ENCODE data around the gene PPP1R36.
"Not testable (repeated sequence)": the region's sequence is repeated elsewhere in the genome, so short reads cannot be mapped to it uniquely, and the experiment has no call there.

PPP1R36 gene

DNA sequence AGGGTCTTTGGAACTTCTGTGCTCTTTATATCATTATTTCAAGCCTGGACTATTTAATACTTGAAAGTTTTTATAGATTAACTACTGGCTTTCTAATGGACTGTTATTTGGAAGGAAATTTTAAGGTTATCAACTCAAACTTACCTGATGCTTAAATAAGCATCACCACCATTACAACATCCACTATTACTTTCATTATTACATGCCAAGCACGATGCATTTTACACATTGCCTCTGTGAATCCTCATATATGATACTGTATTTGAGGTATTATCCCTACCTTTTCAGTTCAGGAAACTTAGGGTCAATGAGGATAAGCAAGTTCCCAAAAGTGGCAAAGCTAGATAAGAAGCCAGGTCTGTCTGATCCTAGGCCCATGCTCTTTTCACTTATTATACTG is 32.8 kb upstream of the PPP1R36 start:
- no peak overlapping the region for H3K56ac ChIP-seq (ENCODE audit: low read length)
- H3K27me3 ChIP-seq (ENCODE audit: insufficient read depth, low read length, poor library complexity): no peaks in the 10 kb centered on the region
- H3K9ac ChIP-seq (ENCODE audit: low read length): no peak overlapping the region
- no peak for DNase-seq
- no peak overlapping the region for H2BK15ac ChIP-seq (replicated peaks; ENCODE audit: low read depth)
- no peak overlapping the region for H3K4me2 ChIP-seq (ENCODE audit: low read length)
- peaks cover 41% of the 10 kb centered on the region for H3K79me2 ChIP-seq (ENCODE audit: control insufficient read depth, insufficient read depth, low read length)
- no peaks in the 10 kb centered on the region for H3K4me1 ChIP-seq (ENCODE audit: control insufficient read depth, low read depth, low read length)
- no peak overlapping the region for H3K18ac ChIP-seq (ENCODE audit: low read length)
- H2BK5ac ChIP-seq (ENCODE audit: low read length): no peak overlapping the region
- no CpG with 5 or more reads among the region's 1 CpG for WGBS (ENCODE audit: extremely low coverage, insufficient coverage, low lambda C conversion rate)
- peaks cover 6% of the 10 kb centered on the region for H3K79me1 ChIP-seq (ENCODE audit: low read length)
- H3K36me3 ChIP-seq (ENCODE audit: control insufficient read depth, insufficient read depth, low read length): no peaks in the 10 kb centered on the region
- no peak overlapping the region for H2AK5ac ChIP-seq (ENCODE audit: low read length)
- H4K5ac ChIP-seq (ENCODE audit: low read length): no peak overlapping the region
- H2BK120ac ChIP-seq (ENCODE audit: low read depth, low read length): no peak overlapping the region
- H4K8ac ChIP-seq (ENCODE audit: low read depth, low read length): no peak overlapping the region
- no peak overlapping the region for H3K4me3 ChIP-seq (ENCODE audit: low read length)
- H3K23ac ChIP-seq (ENCODE audit: low read length): no peak overlapping the region
- H3K27ac ChIP-seq (ENCODE audit: low read depth, low read length): no peak overlapping the region
- no peak overlapping the region for H3K4ac ChIP-seq (ENCODE audit: low read depth, low read length)

GRCh38 chr14:64517667-64518066 is 32.1 kb upstream of the PPP1R36 start:
- DNase-seq; H4K8ac ChIP-seq (ENCODE audit: low read depth, low read length); H3K18ac ChIP-seq (ENCODE audit: low read length); H3K79me1 ChIP-seq (ENCODE audit: low read length); H2BK5ac ChIP-seq (ENCODE audit: low read length); H3K4ac ChIP-seq (ENCODE audit: low read depth, low read length); H3K27ac ChIP-seq (ENCODE audit: low read depth, low read length); H3K23ac ChIP-seq (ENCODE audit: low read length); H3K9ac ChIP-seq (ENCODE audit: low read length); H3K27me3 ChIP-seq (ENCODE audit: insufficient read depth, low read length, poor library complexity); H3K4me1 ChIP-seq (ENCODE audit: control insufficient read depth, low read depth, low read length); H3K4me3 ChIP-seq (ENCODE audit: low read length); H3K56ac ChIP-seq (ENCODE audit: low read length); H2AK5ac ChIP-seq (ENCODE audit: low read length); H3K4me2 ChIP-seq (ENCODE audit: low read length); H3K36me3 ChIP-seq (ENCODE audit: control insufficient read depth, insufficient read depth, low read length); H4K5ac ChIP-seq (ENCODE audit: low read length); H2BK15ac ChIP-seq (replicated peaks; ENCODE audit: low read depth); H2BK120ac ChIP-seq (ENCODE audit: low read depth, low read length): not testable (repeated sequence)
- WGBS (ENCODE audit: extremely low coverage, insufficient coverage, low lambda C conversion rate): no CpG with 5 or more reads among the region's 6 CpGs
- peaks cover 37% of the 10 kb centered on the region for H3K79me2 ChIP-seq (ENCODE audit: control insufficient read depth, insufficient read depth, low read length)

DNA sequence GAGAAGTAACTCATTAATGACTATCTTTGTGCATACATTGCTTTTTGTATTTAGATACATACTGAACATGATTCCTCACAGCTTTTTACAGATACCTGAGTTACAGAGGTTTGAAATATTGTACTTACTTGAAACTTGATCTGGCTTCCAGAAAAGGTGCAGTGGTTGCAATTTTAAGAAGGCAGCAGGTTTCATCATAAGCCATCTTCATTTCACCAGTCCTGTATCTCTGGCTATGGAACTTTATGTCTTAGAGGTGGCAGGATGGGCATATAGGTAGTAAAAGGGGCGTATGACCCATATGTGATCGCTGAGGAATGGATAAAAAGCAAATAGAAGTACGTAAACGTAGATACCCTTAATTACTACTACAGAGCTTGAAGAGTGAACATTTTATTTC is 31.5 kb upstream of the PPP1R36 start:
- H2BK5ac ChIP-seq (ENCODE audit: low read length): no peak overlapping the region
- no peak overlapping the region for H3K23ac ChIP-seq (ENCODE audit: low read length)
- H3K36me3 ChIP-seq (ENCODE audit: control insufficient read depth, insufficient read depth, low read length): no peaks in the 10 kb centered on the region
- no CpG with 5 or more reads among the region's 4 CpGs for WGBS (ENCODE audit: extremely low coverage, insufficient coverage, low lambda C conversion rate)
- no peak overlapping the region for H3K9ac ChIP-seq (ENCODE audit: low read length)
- peaks cover 37% of the 10 kb centered on the region for H3K79me2 ChIP-seq (ENCODE audit: control insufficient read depth, insufficient read depth, low read length)
- H2BK15ac ChIP-seq (replicated peaks; ENCODE audit: low read depth): no peak overlapping the region
- no peak overlapping the region for H4K8ac ChIP-seq (ENCODE audit: low read depth, low read length)
- DNase-seq: no peak
- no peak overlapping the region for H4K5ac ChIP-seq (ENCODE audit: low read length)
- no peaks in the 10 kb centered on the region for H3K27me3 ChIP-seq (ENCODE audit: insufficient read depth, low read length, poor library complexity)
- H2BK120ac ChIP-seq (ENCODE audit: low read depth, low read length): no peak overlapping the region
- no peak overlapping the region for H2AK5ac ChIP-seq (ENCODE audit: low read length)
- no peaks in the 10 kb centered on the region for H3K4me1 ChIP-seq (ENCODE audit: control insufficient read depth, low read depth, low read length)
- no peak overlapping the region for H3K4me3 ChIP-seq (ENCODE audit: low read length)
- H3K4me2 ChIP-seq (ENCODE audit: low read length): no peak overlapping the region
- no peak overlapping the region for H3K4ac ChIP-seq (ENCODE audit: low read depth, low read length)
- no peak overlapping the region for H3K56ac ChIP-seq (ENCODE audit: low read length)
- no peak overlapping the region for H3K18ac ChIP-seq (ENCODE audit: low read length)
- H3K79me1 ChIP-seq (ENCODE audit: low read length): peaks cover 7% of the 10 kb centered on the region
- H3K27ac ChIP-seq (ENCODE audit: low read depth, low read length): no peak overlapping the region

- Histone ChIP-seq H2BK120ac (ENCODE audit: low read depth, low read length) (no peak overlapping the region), H3K79me1 (ENCODE audit: low read length) (peaks cover 7% of the 10 kb centered on the region), H3K18ac (ENCODE audit: low read length) (no peak overlapping the region), H3K4me2 (ENCODE audit: low read length) (no peak overlapping the region), H3K23ac (ENCODE audit: low read length) (no peak overlapping the region), H3K36me3 (ENCODE audit: control insufficient read depth, insufficient read depth, low read length) (no peaks in the 10 kb centered on the region), H2BK5ac (ENCODE audit: low read length) (no peak overlapping the region), H4K8ac (ENCODE audit: low read depth, low read length) (no peak overlapping the region), H3K79me2 (ENCODE audit: control insufficient read depth, insufficient read depth, low read length) (peaks cover 27% of the 10 kb centered on the region), H3K4me3 (ENCODE audit: low read length) (no peak overlapping the region), H3K9ac (ENCODE audit: low read length) (no peak overlapping the region), H3K4me1 (ENCODE audit: control insufficient read depth, low read depth, low read length) (no peaks in the 10 kb centered on the region), H3K56ac (ENCODE audit: low read length) (no peak overlapping the region), H3K27me3 (ENCODE audit: insufficient read depth, low read length, poor library complexity) (no peaks in the 10 kb centered on the region), H3K4ac (ENCODE audit: low read depth, low read length) (no peak overlapping the region), H2BK15ac (replicated peaks; ENCODE audit: low read depth) (no peak overlapping the region), H4K5ac (ENCODE audit: low read length) (no peak overlapping the region), H2AK5ac (ENCODE audit: low read length) (no peak overlapping the region), H3K27ac (ENCODE audit: low read depth, low read length) (no peak overlapping the region)
- WGBS (ENCODE audit: extremely low coverage, insufficient coverage, low lambda C conversion rate): no CpG with 5 or more reads among the region's 4 CpGs
- no peak for DNase-seq
Observed at GRCh38 chr14:64520699-64521098, 29.1 kb upstream of the PPP1R36 start.

GRCh38 chr14:64522591-64523355 is 27.0 kb upstream of the PPP1R36 start:
- no peaks in the 10 kb centered on the region for H3K36me3 ChIP-seq (ENCODE audit: control insufficient read depth, insufficient read depth, low read length)

DNA sequence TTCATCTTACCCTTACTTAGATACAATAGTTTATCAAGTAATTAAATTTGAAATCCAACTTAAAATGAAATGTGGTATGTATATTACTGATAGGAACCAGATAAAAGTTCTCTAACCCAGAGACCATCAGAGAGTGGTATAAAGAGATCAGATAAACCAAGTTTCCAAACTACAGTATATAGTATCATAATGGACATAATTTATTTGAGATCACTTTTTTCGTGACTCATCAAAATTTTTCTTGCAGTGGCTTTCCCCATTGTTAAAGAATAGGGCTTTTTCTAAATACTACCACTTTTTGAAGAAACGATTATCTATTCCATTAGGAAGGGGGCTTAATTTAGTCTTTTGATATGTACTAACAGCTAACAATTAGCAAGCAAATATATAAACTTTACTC is 24.4 kb upstream of the PPP1R36 start:
- H4K8ac ChIP-seq (ENCODE audit: low read depth, low read length): no peak overlapping the region
- no peak overlapping the region for H3K23ac ChIP-seq (ENCODE audit: low read length)
- no peak overlapping the region for H3K56ac ChIP-seq (ENCODE audit: low read length)
- H2AK5ac ChIP-seq (ENCODE audit: low read length): no peak overlapping the region
- no peak for DNase-seq
- H3K36me3 ChIP-seq (ENCODE audit: control insufficient read depth, insufficient read depth, low read length): no peaks in the 10 kb centered on the region
- H3K27me3 ChIP-seq (ENCODE audit: insufficient read depth, low read length, poor library complexity): no peaks in the 10 kb centered on the region
- H2BK5ac ChIP-seq (ENCODE audit: low read length): no peak overlapping the region
- peaks cover 2% of the 10 kb centered on the region for H3K79me1 ChIP-seq (ENCODE audit: low read length)
- no peak overlapping the region for H4K5ac ChIP-seq (ENCODE audit: low read length)
- no peak overlapping the region for H2BK15ac ChIP-seq (replicated peaks; ENCODE audit: low read depth)
- H3K4me3 ChIP-seq (ENCODE audit: low read length): no peak overlapping the region
- peaks cover 9% of the 10 kb centered on the region for H3K79me2 ChIP-seq (ENCODE audit: control insufficient read depth, insufficient read depth, low read length)
- no peak overlapping the region for H3K18ac ChIP-seq (ENCODE audit: low read length)
- WGBS (ENCODE audit: extremely low coverage, insufficient coverage, low lambda C conversion rate): no CpG with 5 or more reads among the region's 2 CpGs
- no peak overlapping the region for H3K9ac ChIP-seq (ENCODE audit: low read length)
- no peak overlapping the region for H3K4ac ChIP-seq (ENCODE audit: low read depth, low read length)
- H3K27ac ChIP-seq (ENCODE audit: low read depth, low read length): no peak overlapping the region
- H3K4me2 ChIP-seq (ENCODE audit: low read length): no peak overlapping the region
- no peaks in the 10 kb centered on the region for H3K4me1 ChIP-seq (ENCODE audit: control insufficient read depth, low read depth, low read length)
- no peak overlapping the region for H2BK120ac ChIP-seq (ENCODE audit: low read depth, low read length)

More at GRCh38 chr14:64522591-64523355, 27.0 kb upstream of the PPP1R36 start:
- Histone ChIP-seq H4K8ac (ENCODE audit: low read depth, low read length) (no peak overlapping the region), H3K4me1 (ENCODE audit: control insufficient read depth, low read depth, low read length) (no peaks in the 10 kb centered on the region), H3K4me3 (ENCODE audit: low read length) (no peak overlapping the region), H3K56ac (ENCODE audit: low read length) (no peak overlapping the region), H3K27me3 (ENCODE audit: insufficient read depth, low read length, poor library complexity) (no peaks in the 10 kb centered on the region), H2BK120ac (ENCODE audit: low read depth, low read length) (no peak overlapping the region), H3K18ac (ENCODE audit: low read length) (no peak overlapping the region), H3K27ac (ENCODE audit: low read depth, low read length) (no peak overlapping the region), H3K9ac (ENCODE audit: low read length) (no peak overlapping the region), H2BK15ac (replicated peaks; ENCODE audit: low read depth) (no peak overlapping the region), H3K4ac (ENCODE audit: low read depth, low read length) (no peak overlapping the region), H4K5ac (ENCODE audit: low read length) (no peak overlapping the region), H3K79me2 (ENCODE audit: control insufficient read depth, insufficient read depth, low read length) (peaks cover 17% of the 10 kb centered on the region), H3K4me2 (ENCODE audit: low read length) (no peak overlapping the region), H3K23ac (ENCODE audit: low read length) (no peak overlapping the region), H3K79me1 (ENCODE audit: low read length) (peaks cover 4% of the 10 kb centered on the region), H2BK5ac (ENCODE audit: low read length) (no peak overlapping the region), H2AK5ac (ENCODE audit: low read length) (no peak overlapping the region)
- no CpG with 5 or more reads among the region's 9 CpGs for WGBS (ENCODE audit: extremely low coverage, insufficient coverage, low lambda C conversion rate)
- DNase-seq: no peak
